AG04450 (cell line): ENCODE results near the gene MAPK10. TPM values are rescaled to one million over a fixed set of nuclear protein-coding genes. Genes with fewer than 3 reads are reported as not detected.
"Not testable (repeated sequence)": the region's sequence is repeated elsewhere in the genome, so short reads cannot be mapped to it uniquely, and the experiment has no call there.

Experiments
- CTCF ChIA-PET: fragments of 300-600, 350-600 bp; formaldehyde crosslinking; extraction: SDS; loops from one replicate; lab custom pipeline; 2022; ENCODE audit warnings: antibody characterized with exemption, inconsistent platforms; lab: Charles Lee
- POLR2A ChIA-PET: fragments of 350-600 bp; formaldehyde crosslinking; extraction: SDS; loops from one replicate; lab custom pipeline; 2021; ENCODE audit warnings: antibody characterized with exemption, inconsistent platforms; lab: Yijun Ruan, JAX
- DNase-seq: peaks from one replicate; pipeline ENCODE4 v3.0.0-alpha.2; 2011; ENCODE audit warnings: low read depth, low spot score
- H3K27ac ChIP-seq: one replicate; pipeline ENCODE4 v1.5.1; 2012; ENCODE audit warnings: low read depth, low read length, control low read depth
- H3K27me3 ChIP-seq: one replicate; pipeline ENCODE4 v1.6.0; 2012; ENCODE audit warnings: low read length; ENCODE audit not compliant: control insufficient read depth, insufficient read depth
- H3K4me3 ChIP-seq: 2 replicates; pipeline ENCODE4 v1.5.1; 2011; ENCODE audit warnings: mild to moderate bottlenecking, low read depth, low read length, control low read depth
- H3K9me3 ChIP-seq: 2 replicates; pipeline ENCODE4 v1.5.1; 2012; ENCODE audit warnings: low read length; ENCODE audit not compliant: control insufficient read depth, insufficient read depth
- polyA plus RNA-seq: library from polyadenylated mRNA; depleted of rRNA; stranded (reverse); fragments of >200 nt; gene quantifications from 2 replicates; pipeline ENCODE4 v1.2.3, GENCODE V29; 2011
- TF ChIP-seq, protein P1 (sequence below): IDR thresholded peaks from 2 replicates; pipeline ENCODE4 v1.5.1; 2011; ENCODE audit warnings: low read depth, low read length, control low read depth, inconsistent platforms

Gene MAPK10
- polyA plus RNA-seq, 1 experiment = 16.3 TPM

- Histone ChIP-seq H3K4me3 (no peak overlapping the region), H3K9me3 (no peaks in the 10 kb centered on the region), H3K27ac (no peak overlapping the region), H3K27me3 (no peaks in the 10 kb centered on the region)
- TF ChIP-seq, protein P1, sequence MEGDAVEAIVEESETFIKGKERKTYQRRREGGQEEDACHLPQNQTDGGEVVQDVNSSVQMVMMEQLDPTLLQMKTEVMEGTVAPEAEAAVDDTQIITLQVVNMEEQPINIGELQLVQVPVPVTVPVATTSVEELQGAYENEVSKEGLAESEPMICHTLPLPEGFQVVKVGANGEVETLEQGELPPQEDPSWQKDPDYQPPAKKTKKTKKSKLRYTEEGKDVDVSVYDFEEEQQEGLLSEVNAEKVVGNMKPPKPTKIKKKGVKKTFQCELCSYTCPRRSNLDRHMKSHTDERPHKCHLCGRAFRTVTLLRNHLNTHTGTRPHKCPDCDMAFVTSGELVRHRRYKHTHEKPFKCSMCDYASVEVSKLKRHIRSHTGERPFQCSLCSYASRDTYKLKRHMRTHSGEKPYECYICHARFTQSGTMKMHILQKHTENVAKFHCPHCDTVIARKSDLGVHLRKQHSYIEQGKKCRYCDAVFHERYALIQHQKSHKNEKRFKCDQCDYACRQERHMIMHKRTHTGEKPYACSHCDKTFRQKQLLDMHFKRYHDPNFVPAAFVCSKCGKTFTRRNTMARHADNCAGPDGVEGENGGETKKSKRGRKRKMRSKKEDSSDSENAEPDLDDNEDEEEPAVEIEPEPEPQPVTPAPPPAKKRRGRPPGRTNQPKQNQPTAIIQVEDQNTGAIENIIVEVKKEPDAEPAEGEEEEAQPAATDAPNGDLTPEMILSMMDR = no peak
- ChIA-PET CTCF (interaction anchor here (1.0 to 4.4 kb wide), 8 partner anchors 171 to 271 kb away, joined by 4 to 35 read pairs (median 12); no protein-coding TSS in a partner anchor), POLR2A (no interaction called here)
- no peak for DNase-seq
Observed at GRCh38 chr4:85967872-85968271, 392.0 kb downstream of the MAPK10 start.

- no peak for DNase-seq
- POLR2A ChIA-PET = no interaction called here
- CTCF ChIA-PET = interaction anchor here (1.2 to 1.6 kb wide), 3 partner anchors 10 to 219 kb away, joined by 4 to 12 read pairs (median 4); no protein-coding TSS in a partner anchor
- H3K9me3 ChIP-seq = no peaks in the 10 kb centered on the region
- no peaks in the 10 kb centered on the region for H3K27me3 ChIP-seq
- TF ChIP-seq, protein P1 = no peak
- no peak overlapping the region for H3K4me3 ChIP-seq
- no peak overlapping the region for H3K27ac ChIP-seq
Observed at GRCh38 chr4:85966373-85966772, 393.5 kb downstream of the MAPK10 start.

GRCh38 chr4:85965529-85965928, 394.3 kb downstream of the MAPK10 start:
- Histone ChIP-seq H3K27me3 (no peaks in the 10 kb centered on the region), H3K9me3 (no peaks in the 10 kb centered on the region), H3K4me3 (no peak overlapping the region), H3K27ac (no peak overlapping the region)
- ChIA-PET CTCF (interaction anchor here (0.8 to 2.1 kb wide), 5 partner anchors 9 to 326 kb away, joined by 4 to 12 read pairs (median 4); no protein-coding TSS in a partner anchor), POLR2A (no interaction called here)
- TF ChIP-seq, protein P1 = no peak
- DNase-seq = no peak

GRCh38 chr4:85965017-85965416, 394.8 kb downstream of the MAPK10 start:
- H3K27ac ChIP-seq, DNase-seq, H3K4me3 ChIP-seq, H3K27me3 ChIP-seq, H3K9me3 ChIP-seq, POLR2A ChIA-PET: not testable (repeated sequence)
- CTCF ChIA-PET = interaction anchor here (1.2 to 2.1 kb wide), 3 partner anchors 9 to 186 kb away, joined by 4 to 5 read pairs (median 4); no protein-coding TSS in a partner anchor

DNA sequence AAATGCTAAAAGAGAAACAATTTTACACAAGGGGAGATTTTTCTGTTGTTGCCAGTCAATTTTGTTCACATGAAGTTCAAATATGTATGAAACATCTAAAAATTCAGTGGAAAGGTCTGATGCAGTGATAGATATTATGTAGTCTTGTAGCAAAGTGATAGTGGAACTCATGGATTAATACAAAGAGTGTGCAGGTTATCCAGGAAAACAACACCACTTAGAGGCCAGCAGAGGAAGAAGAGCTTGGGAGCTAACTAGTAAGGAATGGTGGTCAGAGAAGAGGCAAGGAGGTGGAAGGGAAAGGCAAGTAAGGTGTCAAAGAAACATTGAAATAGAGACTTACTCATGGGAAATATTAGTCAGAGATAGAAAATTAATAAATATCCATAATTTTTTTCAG, 395.6 kb downstream of the MAPK10 start:
- TF ChIP-seq, protein P1 = 0 out of 2 replicates have a peak, but pooled peaks have one; percentile 1
- POLR2A ChIA-PET = no interaction called here
- H3K27ac ChIP-seq = no peak overlapping the region
- no peak overlapping the region for H3K4me3 ChIP-seq
- no peaks in the 10 kb centered on the region for H3K27me3 ChIP-seq
- CTCF ChIA-PET = interaction anchor here (0.6 to 2.1 kb wide), 2 partner anchors 40 to 185 kb away, joined by 3 to 5 read pairs; no protein-coding TSS in a partner anchor
- DNase-seq = no peak
- no peaks in the 10 kb centered on the region for H3K9me3 ChIP-seq
